Tibial nerve (tissue), 3 donors: ENCODE results near the gene TRIM66.

Experiments used
- CTCF ChIP-seq, 5 experiments: fragments of 200-600 bp in 3 of 5; fragments of 450-650 bp in 2 of 5; sonication (generic) in 3 of 5; IDR thresholded peaks; one replicate each; pipeline ENCODE4 v1.5.1; 2016 to 2019; ENCODE audit warnings: antibody characterized with exemption in 5 of 5, mild to moderate bottlenecking in 3 of 5, moderate library complexity in 2 of 5
- POLR2A ChIP-seq, 2 donors: fragments of 450-650 bp; IDR thresholded peaks; one replicate each; pipeline ENCODE4 v1.6.1; 2017; ENCODE audit warnings: antibody characterized with exemption in 2 of 2, mild to moderate bottlenecking in 2 of 2, moderate library complexity in 2 of 2

GRCh38 chr11:8717876-8718753 lies 35.6 kb upstream of the TRIM66 start:
- no peak for TF ChIP-seq CTCF (IDR thresholded peaks at IDR 0.05)
- no peak for TF ChIP-seq POLR2A (IDR thresholded peaks at IDR 0.05)
